NT2/D1 (cell line): ENCODE measurements around the gene ZC3H12D.
"Not testable (repeated sequence)": the region's sequence is repeated elsewhere in the genome, so short reads cannot be mapped to it uniquely, and the experiment has no call there.

Experiments used
- SUZ12 ChIP-seq: IDR thresholded peaks from 2 replicates; pipeline ENCODE4 v1.6.1; 2011; ENCODE audit not compliant: insufficient read length, insufficient read depth; ENCODE audit errors: extremely low read depth
- YY1 ChIP-seq: IDR thresholded peaks from 2 replicates; pipeline ENCODE4 v1.6.1; 2011; ENCODE audit not compliant: insufficient read length, insufficient read depth
- ZNF274 ChIP-seq: IDR thresholded peaks from 2 replicates; pipeline ENCODE4 v1.6.1; 2011; ENCODE audit warnings: mild to moderate bottlenecking, low read depth, low read length

DNA sequence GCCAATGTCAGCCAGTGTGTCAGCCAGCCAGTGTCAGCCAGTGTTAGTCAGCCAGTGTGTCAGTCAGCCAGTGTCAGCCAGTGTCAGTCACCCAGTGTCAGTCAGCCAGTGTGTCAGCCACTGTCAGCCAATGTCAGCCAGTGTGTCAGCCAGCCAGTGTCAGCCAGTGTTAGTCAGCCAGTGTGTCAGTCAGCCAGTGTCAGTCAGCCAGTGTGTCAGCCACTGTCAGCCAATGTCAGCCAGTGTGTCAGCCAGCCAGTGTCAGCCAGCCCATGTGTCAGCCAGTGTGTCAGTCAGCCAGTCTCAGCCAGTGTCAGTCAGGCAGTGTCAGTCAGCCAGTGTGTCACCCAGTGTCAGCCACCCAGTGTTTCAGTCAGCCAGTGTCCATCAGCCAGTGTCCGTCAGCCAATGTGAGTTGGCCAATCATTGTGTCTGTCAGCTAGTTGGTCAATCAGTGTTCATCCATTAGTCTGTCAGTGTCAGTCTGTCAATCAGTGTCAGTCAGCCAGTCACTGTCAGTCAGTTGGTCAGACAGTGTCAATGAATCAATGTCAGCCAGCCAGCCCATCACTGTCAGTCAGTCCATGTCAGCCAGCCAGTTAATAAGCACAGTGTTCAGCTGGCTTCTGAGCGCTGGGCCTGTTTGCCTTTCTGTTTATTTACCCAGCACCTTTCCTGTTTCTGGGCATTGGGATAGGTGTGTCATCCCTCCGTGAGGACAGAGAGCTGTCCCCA, 40.3 kb downstream of the ZC3H12D start:
- TF ChIP-seq ZNF274, YY1, SUZ12: not testable (repeated sequence)
